Mammary epithelial cell (primary cell): ENCODE results near the gene ROBO1.

Source experiments
- EZH2 ChIP-seq: IDR thresholded peaks from 2 replicates; pipeline ENCODE4 v1.6.1; 2012; ENCODE audit warnings: low read length, inconsistent platforms, borderline replicate concordance
- TF ChIP-seq, protein P1 (sequence below), 2 donors: IDR thresholded peaks in 1 of 2; conservative IDR thresholded peaks in 1 of 2; 2 replicates each; pipeline ENCODE4 v1.5.1; 2011 to 2012; ENCODE audit warnings: inconsistent platforms in 2 of 2, low read length in 2 of 2, mild to moderate bottlenecking in 2 of 2, control low read depth in 1 of 2, low read depth in 1 of 2; ENCODE audit not compliant: insufficient read depth in 1 of 2; ENCODE audit errors: extremely low read depth in 1 of 2

- TF ChIP-seq, protein P1, sequence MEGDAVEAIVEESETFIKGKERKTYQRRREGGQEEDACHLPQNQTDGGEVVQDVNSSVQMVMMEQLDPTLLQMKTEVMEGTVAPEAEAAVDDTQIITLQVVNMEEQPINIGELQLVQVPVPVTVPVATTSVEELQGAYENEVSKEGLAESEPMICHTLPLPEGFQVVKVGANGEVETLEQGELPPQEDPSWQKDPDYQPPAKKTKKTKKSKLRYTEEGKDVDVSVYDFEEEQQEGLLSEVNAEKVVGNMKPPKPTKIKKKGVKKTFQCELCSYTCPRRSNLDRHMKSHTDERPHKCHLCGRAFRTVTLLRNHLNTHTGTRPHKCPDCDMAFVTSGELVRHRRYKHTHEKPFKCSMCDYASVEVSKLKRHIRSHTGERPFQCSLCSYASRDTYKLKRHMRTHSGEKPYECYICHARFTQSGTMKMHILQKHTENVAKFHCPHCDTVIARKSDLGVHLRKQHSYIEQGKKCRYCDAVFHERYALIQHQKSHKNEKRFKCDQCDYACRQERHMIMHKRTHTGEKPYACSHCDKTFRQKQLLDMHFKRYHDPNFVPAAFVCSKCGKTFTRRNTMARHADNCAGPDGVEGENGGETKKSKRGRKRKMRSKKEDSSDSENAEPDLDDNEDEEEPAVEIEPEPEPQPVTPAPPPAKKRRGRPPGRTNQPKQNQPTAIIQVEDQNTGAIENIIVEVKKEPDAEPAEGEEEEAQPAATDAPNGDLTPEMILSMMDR (conservative IDR thresholded peaks at IDR 0.05 in 1 of 2, IDR thresholded peaks at IDR 0.05 in 1 of 2; ENCODE audit: extremely low read depth in 1 of 2, insufficient read depth in 1 of 2, low read depth in 1 of 2, low read length in 2 of 2), result no peak
- TF ChIP-seq EZH2, result no peak
These were observed 1013.6 kb downstream of the ROBO1 start for GRCh38 chr3:78754066-78754743.
